Umbilical cord (tissue), 2 donors: ENCODE results near the gene GFRA4. TPM values are rescaled to one million over a fixed set of nuclear protein-coding genes. Genes with fewer than 3 reads are reported as not detected.
"Not testable (repeated sequence)": the region's sequence is repeated elsewhere in the genome, so short reads cannot be mapped to it uniquely, and the experiment has no call there.

Experiments used
- DNase-seq: peaks from one replicate; pipeline ENCODE4 v3.0.0-alpha.2; 2015; ENCODE audit warnings: low spot score
- total RNA-seq: library from RNA; depleted of rRNA; stranded (reverse); fragments of >200 nt; gene quantifications from one replicate; pipeline ENCODE4 v1.2.3, GENCODE V29; 2014; ENCODE audit warnings: low replicate concordance; ENCODE audit not compliant: insufficient read depth

GFRA4 gene
- total RNA-seq, 1 donor from 2014 or later, result not detected

GRCh38 chr20:3616250-3616649 is 46.9 kb downstream of the GFRA4 start:
- no peak for DNase-seq

DNA sequence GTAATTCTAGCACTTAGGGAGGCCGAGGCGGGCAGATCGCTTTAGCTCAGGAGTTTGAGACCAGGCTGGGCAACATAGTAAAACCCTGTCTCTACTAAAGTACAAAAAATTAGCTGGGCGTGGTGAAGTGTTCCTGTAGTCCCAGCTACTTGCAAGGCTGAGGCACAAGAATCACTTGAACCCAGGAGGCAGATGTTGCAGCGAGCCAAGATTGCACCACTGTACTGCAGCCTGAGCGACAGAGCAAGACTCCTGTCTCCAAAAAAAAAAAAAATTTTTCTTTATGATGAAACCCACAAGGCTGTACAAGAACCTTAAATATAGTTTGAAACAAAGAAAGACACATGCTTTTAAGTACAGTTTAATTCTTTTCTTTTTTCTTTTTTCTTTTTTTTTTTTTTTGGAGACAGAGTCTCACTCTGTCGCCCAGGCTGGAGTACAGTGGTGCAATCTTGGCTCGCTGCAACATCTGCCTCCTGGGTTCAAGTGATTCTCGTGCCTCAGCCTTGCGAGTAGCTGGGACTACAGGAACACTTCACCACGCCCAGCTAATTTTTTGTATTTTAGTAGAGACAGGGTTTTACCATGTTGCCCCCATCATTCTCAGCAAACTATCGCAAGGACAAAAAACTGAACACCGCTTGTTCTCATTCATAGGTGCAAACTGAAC is 47.9 kb downstream of the GFRA4 start:
- not testable (repeated sequence) for DNase-seq

DNA sequence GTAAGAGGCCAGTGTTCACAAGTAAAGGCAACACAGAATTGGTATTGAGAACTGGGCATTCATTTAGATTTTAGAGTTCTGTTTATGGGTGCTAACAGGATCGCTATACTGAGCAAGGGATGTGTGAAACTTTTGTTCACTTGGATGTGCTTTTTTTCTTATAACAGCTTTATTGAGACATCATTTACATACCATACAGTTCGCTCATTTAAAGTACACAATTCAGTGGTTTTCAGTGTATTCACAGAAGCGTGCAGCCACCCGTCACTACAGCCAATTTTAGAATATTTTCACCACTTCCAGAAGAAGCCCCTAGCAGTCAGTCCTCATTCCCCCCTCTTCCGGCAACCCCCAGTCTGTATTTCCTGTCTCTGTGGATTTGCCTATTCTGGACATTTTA is 48.7 kb downstream of the GFRA4 start:
- no peak for DNase-seq

- DNase-seq, result no peak
Measured at GRCh38 chr20:3613821-3614440, 49.3 kb downstream of the GFRA4 start.

DNA sequence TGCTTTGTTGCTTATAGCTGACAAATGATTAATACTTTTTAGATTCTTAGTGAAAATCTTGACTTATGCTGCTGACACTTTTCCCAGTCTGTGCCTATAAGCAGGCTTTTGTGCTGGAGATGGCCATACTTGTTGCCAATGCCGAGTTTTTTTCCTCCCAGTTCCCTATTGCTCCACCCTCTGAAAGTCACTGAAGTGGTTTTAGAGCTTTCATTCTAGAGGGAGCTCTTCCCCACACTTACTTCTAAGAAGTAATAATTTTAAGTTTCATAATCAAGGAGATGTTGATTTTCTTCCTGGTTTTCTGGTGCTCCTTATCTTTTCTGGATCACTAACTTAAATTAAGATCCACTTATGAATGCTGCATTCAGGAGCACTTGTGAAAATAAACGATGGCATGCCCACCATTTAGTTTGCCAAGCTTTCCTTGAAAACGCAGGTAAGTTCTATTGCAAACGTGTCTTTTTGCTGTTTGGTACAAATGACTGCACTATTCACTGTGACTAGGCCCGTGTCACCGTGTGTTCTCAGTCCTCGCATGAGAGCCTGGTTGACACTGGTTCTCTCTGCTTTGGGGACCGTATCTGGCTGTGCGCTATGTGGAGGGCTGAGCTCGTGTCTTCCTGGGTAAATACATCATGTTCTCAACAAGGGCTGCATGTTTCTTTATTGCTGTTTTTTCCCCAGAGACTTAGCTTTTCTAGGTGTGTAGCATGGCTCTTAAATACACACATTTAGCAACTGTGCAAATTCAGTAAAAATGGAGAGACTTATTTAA is 50.2 kb downstream of the GFRA4 start:
- DNase-seq, result no peak

GRCh38 chr20:3611901-3612300 is 51.3 kb downstream of the GFRA4 start:
- DNase-seq, result no peak

Other genes starting within 250 kb of the GFRA4 start
- 23.6 TPM for gene ATRN, start 192.4 kb downstream of the GFRA4 start, total RNA-seq
- gene ADAM33, start 18.6 kb upstream of the GFRA4 start, total RNA-seq, result 71.3 TPM
- gene SIGLEC1, start 49.2 kb upstream of the GFRA4 start, total RNA-seq, result 5.8 TPM
- 13.5 TPM for gene HSPA12B, start 69.3 kb upstream of the GFRA4 start, total RNA-seq
- gene ADISSP, start 104.4 kb upstream of the GFRA4 start, total RNA-seq, result 7.7 TPM
- 0.72 TPM for gene SPEF1, start 118.0 kb upstream of the GFRA4 start, total RNA-seq
- 83.3 TPM for gene CENPB, start 123.3 kb upstream of the GFRA4 start, total RNA-seq
- gene CDC25B, start 132.9 kb upstream of the GFRA4 start, total RNA-seq, result 6.7 TPM
- gene AP5S1, start 157.1 kb upstream of the GFRA4 start, total RNA-seq, result 6.3 TPM
- gene MAVS, start 183.4 kb upstream of the GFRA4 start, total RNA-seq, result 14.7 TPM
- 61.6 TPM for gene PANK2, start 226.0 kb upstream of the GFRA4 start, total RNA-seq